ENCODE results near the gene ARHGAP26.

The ARHGAP26 gene

DNA sequence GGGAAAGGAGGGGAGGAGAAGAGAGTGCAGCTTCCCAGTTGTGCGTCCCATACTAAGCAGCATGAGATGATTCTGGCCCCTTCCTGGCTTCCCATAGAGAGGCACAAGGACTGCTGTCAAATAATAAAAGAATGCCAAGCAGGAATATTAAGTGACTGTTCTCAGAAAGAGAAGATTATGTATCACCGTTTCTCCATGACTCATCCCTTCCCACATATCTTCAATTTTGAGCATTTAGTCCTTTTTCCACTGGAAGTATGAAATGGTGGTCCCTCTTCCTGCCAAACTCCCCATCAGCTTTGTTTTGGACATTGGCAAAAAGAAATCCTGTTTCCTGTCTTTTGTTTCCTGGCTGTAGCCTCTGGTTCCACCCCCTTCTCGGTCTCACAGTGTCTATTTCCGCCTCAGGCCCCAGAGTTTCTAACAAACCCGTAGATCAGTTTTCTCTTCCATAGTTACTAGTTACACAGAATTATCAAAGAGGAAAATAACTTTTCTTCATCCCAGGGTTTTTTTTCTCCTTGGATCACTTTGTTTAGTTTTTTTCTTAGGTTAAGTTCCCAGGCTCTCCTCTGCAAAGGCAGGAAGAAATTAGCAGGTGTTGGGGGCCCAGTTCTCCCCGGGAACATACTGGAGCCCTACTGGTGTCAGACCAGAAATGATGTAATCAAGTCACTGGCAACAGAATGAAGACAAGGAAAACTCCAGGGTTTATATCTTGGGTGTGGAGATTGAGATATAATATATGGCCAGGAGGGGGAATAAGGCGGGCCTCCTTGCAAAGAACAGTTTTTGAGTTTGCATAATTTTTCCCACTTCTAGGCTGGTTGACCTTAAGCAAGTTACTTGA is 26.4 kb upstream of the ARHGAP26 start:
- TF ChIP-seq, protein P1, sequence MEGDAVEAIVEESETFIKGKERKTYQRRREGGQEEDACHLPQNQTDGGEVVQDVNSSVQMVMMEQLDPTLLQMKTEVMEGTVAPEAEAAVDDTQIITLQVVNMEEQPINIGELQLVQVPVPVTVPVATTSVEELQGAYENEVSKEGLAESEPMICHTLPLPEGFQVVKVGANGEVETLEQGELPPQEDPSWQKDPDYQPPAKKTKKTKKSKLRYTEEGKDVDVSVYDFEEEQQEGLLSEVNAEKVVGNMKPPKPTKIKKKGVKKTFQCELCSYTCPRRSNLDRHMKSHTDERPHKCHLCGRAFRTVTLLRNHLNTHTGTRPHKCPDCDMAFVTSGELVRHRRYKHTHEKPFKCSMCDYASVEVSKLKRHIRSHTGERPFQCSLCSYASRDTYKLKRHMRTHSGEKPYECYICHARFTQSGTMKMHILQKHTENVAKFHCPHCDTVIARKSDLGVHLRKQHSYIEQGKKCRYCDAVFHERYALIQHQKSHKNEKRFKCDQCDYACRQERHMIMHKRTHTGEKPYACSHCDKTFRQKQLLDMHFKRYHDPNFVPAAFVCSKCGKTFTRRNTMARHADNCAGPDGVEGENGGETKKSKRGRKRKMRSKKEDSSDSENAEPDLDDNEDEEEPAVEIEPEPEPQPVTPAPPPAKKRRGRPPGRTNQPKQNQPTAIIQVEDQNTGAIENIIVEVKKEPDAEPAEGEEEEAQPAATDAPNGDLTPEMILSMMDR (IDR thresholded peaks at IDR 0.05; ENCODE audit: low read depth, low read length, missing control alignments): no peak
- H3K4me3 ChIP-seq (ENCODE audit: low read depth, low read length): no peak overlapping the region
- no peak for DNase-seq (ENCODE audit: low read depth)

- DNase-seq (ENCODE audit: low read depth): no peak
- TF ChIP-seq, protein P1 (IDR thresholded peaks at IDR 0.05; ENCODE audit: low read depth, low read length, missing control alignments): no peak
- no peak overlapping the region for H3K4me3 ChIP-seq (ENCODE audit: low read depth, low read length)
Measured at GRCh38 chr5:142745268-142745667, 24.9 kb upstream of the ARHGAP26 start.

DNA sequence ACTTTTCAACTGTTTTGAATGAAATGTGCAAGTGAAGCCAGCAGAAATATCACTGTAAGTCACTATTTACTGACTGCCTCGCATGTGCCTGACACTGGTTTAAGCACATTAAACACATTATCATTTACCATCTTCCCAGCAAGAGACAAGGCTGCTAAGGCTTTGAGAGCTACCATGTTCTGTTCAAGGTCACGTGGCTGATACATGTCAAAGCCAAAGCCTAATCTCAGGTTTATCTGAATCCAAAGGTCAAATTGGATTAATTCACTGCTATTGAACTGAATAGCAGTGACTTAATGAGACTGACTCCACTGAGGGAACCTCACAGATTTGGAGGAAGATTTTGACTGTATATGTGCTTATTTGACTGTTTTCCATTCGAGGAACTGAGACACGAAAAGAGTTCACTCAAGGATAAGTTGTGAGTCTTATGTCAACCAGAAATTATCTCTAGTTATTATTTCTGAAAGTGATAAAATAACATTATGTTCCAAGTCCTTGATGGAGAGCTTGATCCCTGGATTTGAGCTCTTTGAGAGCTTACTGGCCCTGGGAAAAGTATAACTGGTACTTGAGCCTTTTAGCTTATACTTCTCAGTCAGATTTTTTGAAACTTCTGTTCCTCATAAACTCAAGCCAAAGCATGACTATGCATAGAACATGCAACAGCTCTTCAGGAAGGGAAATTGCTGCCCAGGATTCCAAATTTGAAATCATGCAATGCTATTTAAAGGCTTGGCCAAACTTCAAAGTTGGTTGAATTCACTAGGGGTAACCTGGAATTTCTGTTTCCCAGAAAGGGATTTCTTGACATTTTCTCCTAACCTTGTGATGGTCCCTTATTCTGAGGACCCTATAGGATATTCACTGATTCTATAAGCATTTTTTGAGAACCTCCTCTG is 23.4 kb upstream of the ARHGAP26 start:
- H3K4me3 ChIP-seq (ENCODE audit: low read depth, low read length): no peak overlapping the region
- DNase-seq (ENCODE audit: low read depth): no peak
- TF ChIP-seq, protein P1 (IDR thresholded peaks at IDR 0.05; ENCODE audit: low read depth, low read length, missing control alignments): no peak

DNA sequence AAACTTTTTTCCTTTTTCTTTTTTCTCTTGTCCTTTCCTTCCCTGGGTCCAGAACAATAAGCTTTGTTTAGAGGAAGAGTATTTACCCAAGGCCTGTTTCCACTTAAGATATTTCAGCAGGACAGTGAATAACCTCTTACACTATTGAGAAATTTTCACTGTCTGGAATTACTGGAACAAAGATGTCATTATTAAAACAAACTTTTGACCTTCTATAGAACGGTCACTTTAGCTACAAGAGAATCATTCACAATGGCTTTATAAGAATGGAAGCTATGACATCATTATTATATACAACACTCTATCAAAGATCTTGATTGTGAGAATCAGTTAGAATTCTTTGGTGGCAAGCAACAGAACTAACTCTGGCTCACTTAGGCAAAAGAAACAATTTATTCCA is 22.0 kb upstream of the ARHGAP26 start:
- TF ChIP-seq, protein P1 (IDR thresholded peaks at IDR 0.05; ENCODE audit: low read depth, low read length, missing control alignments): no peak
- H3K4me3 ChIP-seq (ENCODE audit: low read depth, low read length): no peak overlapping the region
- no peak for DNase-seq (ENCODE audit: low read depth)

GRCh38 chr5:142748568-142749249 is 21.5 kb upstream of the ARHGAP26 start:
- no peak for DNase-seq (ENCODE audit: low read depth)
- TF ChIP-seq, protein P1 (IDR thresholded peaks at IDR 0.05; ENCODE audit: low read depth, low read length, missing control alignments): peak; percentile 69
- no peak overlapping the region for H3K4me3 ChIP-seq (ENCODE audit: low read depth, low read length)

DNA sequence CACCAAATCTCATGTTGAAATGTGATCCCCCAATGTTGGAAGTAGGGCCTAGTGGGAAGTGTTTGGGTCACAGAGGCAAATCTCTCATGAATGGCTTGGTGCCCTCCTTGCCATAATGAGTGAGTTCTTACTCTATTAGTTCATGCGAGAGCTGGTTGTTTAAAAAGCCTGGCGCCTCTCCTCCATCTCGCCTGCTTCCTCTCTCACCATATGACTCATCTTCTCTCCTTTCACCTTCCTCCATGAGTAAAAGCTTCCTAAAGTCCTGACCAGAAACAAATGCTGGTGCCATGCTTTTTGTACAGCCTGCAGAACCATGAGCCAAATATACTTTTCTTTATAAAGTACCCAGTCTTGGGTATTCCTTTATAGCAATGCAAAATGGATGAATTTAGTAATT is 20.9 kb upstream of the ARHGAP26 start:
- no peak overlapping the region for H3K4me3 ChIP-seq (ENCODE audit: low read depth, low read length)
- TF ChIP-seq, protein P1 (IDR thresholded peaks at IDR 0.05; ENCODE audit: low read depth, low read length, missing control alignments): no peak
- no peak for DNase-seq (ENCODE audit: low read depth)
